GM18858 (cell line): Measurements from ENCODE around the gene DNAH1.
"Not testable (repeated sequence)": the region's sequence is repeated elsewhere in the genome, so short reads cannot be mapped to it uniquely, and the experiment has no call there.

Source experiments
- ATAC-seq: cut with Tn5 transposase; IDR thresholded peaks from one replicate; pipeline ENCODE4 v1.9.1; 2021; ENCODE audit not compliant: unreplicated experiment

The DNAH1 gene

DNA sequence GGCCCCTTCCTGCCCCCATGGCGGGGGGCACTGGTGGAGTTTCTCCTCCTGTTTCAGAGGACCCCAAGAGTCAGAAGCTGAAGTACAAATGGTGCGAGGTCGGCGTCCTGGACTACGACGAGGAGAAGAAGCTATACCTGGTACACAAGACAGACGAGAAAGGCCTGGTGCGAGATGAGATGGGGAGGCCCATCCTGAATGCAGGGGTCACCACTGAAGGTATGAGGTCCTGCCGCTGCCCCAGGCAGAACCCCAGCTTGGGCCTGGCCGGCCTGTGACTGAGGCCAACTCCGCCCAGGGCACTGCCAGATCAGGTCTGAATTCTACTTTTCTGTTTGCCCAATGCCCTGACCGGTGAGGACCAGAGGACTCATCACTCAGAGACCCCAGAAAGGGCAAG, 15.0 kb downstream of the DNAH1 start:
- ATAC-seq: no peak

- ATAC-seq: no peak
Observed at GRCh38 chr3:52331906-52332305, 15.8 kb downstream of the DNAH1 start.

DNA sequence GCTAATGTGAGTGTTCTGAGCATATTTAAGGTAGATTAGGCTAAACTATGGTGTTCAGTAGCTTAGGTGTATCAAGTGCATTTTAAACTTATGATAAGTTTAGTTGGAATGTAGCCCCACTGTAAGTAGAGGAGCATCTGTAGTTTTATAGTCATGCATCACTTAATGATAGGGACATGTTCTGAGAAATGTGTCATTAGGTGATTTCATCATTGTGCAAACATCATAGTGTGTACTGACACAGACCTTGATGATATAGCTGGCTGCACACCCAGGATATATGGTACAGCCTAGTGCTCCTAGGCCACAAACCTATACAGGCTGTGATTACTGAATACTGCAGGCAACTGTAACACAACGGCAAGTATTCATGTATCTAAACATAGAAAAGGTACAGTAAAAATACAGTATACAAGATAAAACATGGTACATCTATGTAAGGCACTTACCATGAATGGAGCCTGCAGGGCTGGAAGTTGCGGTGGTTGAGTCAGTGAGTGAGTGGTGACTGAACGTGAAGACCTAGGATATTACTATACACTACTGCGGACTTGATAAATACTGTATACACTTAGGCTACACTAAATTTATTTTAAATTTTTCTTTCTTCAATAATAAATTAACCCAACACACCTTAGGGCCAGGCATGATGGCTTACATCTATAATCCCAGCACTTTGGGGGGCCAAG, 17.9 kb downstream of the DNAH1 start:
- ATAC-seq: no peak

- ATAC-seq: not testable (repeated sequence)
Observed at GRCh38 chr3:52338131-52338530, 22.0 kb downstream of the DNAH1 start.

GRCh38 chr3:52339612-52340011, 23.5 kb downstream of the DNAH1 start:
- no peak for ATAC-seq

DNA sequence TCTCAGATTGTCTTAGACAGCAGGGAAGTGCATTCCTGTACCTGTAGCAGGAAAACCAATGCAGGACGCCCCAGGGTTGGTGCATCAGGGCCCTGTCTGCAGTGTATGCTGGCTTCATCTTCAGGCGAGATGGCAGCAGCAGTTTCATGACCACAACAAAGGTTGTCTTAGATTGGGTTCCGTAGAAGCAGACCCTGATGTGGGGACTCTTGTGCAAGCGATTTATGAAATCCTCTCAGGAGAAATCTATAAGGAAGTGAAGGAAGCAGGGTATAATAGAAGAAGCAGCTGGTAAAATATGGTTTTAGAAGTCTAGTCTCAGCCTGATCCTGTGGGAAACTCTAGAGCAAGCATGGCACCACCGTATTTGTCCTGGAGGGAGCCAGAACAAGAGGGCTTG, 25.0 kb downstream of the DNAH1 start:
- no peak for ATAC-seq

GRCh38 chr3:52343946-52344600, 28.0 kb downstream of the DNAH1 start:
- no peak for ATAC-seq

GRCh38 chr3:52345521-52346109, 29.5 kb downstream of the DNAH1 start:
- no peak for ATAC-seq

GRCh38 chr3:52346623-52347530, 30.8 kb downstream of the DNAH1 start:
- no peak for ATAC-seq

DNA sequence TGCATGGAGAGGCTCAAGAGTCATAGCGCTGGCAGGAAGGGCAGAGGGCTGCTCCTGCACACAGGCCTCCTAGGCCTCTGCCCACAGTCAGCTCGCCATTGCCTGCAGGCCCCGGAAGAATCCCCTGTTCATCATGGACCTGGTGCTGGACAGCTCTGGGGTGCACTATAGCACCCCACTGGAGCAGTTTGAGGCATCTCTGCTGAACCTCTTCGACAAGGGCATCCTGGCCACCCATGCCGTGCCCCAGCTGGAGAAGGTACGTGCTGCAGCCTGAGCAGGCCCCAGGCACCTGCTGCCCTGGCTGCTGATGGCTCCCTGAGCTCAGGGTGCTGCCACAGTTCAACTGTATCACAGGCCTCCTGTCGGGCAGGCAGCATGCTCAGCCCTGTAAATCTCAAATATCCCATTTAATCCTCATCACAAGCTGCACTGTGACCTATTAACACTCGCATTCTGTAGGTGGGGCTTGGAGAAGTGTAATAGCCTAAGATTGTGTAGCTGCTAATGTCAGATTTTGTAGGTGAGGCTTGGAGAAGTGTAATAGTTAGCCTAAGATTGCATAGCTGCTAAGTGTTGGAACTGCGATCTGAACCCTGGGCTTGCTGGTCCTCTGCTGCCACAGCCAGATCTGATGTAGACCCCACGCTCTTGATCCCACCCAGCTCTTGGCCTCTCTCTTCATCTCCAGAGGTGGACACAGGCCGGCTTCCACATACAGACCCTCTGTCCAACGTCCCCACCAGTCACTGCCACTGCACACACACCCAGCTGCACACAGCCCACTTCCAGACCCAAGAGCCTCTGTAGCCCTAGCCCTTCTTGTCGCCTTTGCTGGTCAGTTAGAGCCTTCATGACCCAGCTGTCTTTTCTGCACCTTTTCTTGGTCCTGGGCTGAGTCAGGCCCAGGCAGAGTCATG, 31.9 kb downstream of the DNAH1 start:
- no peak for ATAC-seq

DNA sequence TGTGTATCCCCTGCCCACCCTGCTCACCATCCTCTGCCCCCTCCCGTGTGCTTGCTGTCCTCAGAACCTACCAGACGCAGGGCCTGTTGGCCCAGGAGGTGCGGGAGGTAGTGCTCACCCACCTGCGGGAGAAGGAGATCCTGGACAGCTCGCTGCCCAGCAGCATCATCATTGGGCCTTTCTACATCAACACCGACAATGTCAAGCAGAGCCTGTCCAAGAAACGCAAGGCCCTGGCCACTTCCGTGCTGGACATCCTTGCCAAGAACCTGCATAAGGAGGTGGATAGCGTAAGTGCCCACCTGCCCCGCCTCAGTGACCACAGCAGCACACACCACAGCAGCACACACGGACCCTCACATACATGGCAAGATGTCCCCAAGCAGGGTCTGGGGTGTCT, 33.0 kb downstream of the DNAH1 start:
- ATAC-seq: no peak

DNA sequence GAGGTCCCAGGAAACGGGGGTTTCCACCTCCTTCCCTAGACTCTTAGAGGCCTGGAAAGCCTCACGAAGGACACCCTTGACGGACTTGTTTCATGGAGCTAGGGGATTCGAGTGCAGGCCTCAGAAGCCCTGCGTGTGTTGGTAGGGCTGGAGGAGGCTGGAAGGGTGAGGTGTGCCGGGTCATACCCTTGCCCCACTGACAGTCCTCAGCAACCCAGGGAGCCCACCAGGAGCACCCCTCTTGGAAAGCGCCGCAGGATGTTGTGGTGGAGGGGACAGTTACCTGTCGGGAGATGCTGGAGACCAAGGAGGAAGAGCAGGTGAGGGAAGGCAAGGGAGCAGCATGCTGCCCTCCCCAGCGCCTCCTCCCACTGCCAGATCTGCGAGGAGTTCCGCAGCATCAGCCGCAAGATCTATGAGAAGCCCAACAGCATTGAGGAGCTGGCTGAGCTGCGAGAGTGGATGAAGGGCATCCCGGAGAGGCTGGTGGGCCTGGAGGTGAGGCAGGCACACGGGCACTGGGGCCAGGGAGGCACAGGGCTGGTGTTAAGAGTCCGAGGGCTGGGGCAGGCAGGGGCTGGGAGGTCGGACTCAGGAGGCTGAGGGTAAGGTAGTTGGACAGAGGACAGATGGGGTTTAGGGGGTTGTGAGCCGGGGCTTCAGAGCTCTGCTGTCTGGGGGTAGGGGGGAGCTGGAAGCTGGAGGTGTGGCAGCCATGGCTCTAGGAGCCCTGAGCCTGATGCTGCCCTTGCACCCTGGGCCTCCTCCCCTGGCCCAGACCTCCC, 33.7 kb downstream of the DNAH1 start:
- ATAC-seq: no peak

- ATAC-seq: no peak
Observed at GRCh38 chr3:52350416-52350815, 34.3 kb downstream of the DNAH1 start.

- ATAC-seq: no peak
Observed at GRCh38 chr3:52350981-52351761, 35.1 kb downstream of the DNAH1 start.

DNA sequence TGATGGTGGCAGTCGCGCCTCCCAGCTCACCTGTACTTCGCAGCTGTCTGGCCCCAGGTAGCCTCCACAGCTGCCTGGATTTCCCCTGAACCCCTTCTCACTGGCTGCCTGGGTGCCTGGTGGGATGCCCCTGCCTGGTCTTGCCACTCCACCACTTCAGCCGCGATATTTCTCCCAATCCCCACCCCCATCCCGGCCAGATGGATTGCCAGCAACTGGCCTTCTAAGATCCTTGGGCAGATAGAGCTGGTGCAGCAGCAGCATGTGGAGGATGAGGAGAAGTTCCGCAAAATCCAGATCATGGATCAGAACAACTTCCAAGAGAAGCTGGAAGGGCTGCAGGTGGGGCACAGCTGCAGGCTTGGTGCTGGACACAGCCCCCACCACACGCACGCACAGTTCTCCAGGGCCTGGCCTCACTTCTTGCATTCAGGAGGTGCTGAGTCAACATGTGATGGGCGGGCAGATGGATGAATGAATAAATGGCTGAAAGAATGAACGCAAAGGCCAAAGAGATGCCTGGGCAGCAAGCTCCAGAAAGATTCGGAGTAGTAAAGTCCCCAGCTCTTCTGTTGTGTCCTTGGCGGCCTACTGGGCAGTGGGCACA, 35.7 kb downstream of the DNAH1 start:
- no peak for ATAC-seq

DNA sequence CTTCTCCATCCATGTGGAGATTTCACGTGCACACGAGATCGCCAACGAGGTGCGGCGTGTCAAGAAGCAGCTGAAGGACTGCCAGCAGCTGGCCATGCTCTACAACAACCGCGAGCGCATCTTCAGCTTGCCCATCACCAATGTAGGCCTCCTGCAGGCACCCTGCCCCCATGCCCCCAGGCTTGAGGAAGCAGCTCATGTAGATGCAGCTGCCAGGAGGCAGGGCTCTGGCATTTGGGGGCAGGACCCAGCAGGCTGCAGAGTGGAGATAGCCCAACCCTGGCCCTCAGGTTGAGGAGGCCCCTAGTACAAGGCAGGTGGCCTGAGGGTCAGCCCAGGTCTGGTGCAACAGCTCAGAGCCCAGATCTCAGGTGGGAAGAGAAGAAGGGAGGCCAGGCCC, 36.4 kb downstream of the DNAH1 start:
- ATAC-seq: no peak

DNA sequence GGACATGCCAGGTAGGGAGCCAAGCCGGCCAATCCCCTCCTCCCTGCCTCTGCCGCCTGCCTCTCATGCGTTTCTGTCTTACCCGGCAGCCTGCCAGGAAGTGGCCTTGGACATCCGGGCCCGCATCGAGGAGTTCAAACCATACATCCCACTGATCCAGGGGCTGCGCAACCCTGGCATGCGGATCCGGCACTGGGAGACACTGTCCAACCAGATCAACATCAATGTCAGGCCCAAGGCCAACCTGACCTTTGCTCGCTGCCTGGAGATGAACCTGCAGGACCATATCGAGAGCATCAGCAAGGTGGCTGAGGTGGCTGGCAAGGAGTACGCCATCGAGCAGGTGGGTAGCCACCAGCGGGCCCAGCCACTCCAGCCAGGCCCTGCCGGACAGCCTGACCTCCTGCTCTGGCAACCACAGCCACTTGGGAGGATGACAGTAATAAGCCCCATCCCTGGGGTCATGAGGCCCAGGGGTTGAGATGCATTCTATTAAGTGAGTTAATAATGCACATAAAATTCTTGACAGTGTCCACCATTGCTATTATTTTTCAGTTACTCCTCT, 37.3 kb downstream of the DNAH1 start:
- no peak for ATAC-seq

GRCh38 chr3:52354676-52355075, 38.6 kb downstream of the DNAH1 start:
- ATAC-seq: no peak
